HG02943 (cell line): Measurements from ENCODE around the gene HGS.
"Not testable (repeated sequence)": the region's sequence is repeated elsewhere in the genome, so short reads cannot be mapped to it uniquely, and the experiment has no call there.

Experiments used
- ATAC-seq: cut with Tn5 transposase; IDR thresholded peaks from one replicate; pipeline ENCODE4 v1.9.1; 2021; ENCODE audit warnings: mild to moderate bottlenecking, low read depth, moderate library complexity; ENCODE audit not compliant: unreplicated experiment

HGS gene

DNA sequence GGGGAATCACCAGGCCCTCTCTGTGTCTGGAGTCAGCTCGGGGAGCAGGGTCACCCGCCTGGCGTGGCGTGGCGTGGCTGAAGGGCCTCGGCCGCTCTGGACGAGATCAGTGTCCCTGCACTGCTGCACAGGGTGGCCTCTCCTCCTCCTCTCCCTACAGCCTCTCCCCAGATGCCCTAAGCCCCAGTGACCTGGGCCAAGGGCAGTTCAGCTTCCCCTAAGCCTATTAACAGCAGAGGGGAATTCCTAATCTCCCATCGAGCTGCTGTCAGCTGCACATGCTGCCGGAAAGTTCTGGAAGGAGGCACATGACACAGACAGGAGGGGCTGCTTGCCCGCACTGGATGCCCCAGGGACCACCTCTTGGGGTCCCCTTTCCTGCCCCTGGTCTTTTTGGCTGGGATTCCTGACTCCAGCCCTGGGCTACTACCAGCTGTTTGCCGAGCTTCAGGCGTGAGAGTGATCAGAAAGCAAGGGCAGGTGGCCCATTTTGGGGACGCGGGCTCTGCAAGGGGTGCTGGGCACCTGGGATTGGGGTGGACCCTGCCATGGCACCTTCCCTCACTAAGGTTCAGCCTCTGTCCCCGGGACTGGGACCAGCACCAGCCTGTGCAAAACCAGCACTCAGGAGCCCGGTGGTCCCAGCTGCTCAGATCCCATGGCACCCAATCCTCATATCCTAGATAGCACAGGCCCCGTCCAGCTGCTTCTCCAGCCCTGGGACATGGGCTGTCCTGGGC, 28.3 kb upstream of the HGS start:
- ATAC-seq, result no peak

DNA sequence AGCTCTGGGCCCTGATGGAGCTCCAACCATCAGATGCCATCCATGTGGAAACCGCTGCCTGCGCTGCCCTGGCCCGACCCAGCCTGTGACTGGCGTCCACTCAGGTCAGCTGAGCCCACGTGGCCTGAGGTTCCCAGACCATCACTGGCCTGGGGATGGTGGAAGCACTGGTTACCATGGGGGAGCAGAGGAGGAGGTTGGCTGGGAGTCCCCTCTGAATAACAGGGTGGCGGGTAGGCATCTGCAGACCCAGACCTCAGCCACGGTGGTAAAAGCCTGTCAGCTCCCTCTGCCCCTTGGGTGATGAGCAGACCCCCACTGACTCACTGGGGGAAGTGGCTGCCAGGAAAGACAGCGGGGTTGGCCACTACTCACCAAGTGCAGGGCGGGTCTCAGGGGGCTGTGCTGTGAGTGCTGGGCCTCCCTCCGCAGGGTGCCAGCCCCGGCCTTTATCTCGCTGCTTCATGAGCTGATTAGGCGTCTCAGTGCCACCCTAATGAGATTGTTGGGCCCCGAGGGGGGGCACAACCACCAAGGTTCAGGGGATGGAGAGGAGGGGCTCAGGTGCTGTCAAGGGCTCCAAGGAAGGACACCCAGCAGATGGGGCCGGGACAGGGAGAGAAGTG, 27.6 kb upstream of the HGS start, which contains the start of gene PDE6G:
PDE6G (minus strand) TSS at position 425 of the 626 bp plus-strand sequence. CDS start 3,237 bp downstream, outside the sequence.
- no peak for ATAC-seq

DNA sequence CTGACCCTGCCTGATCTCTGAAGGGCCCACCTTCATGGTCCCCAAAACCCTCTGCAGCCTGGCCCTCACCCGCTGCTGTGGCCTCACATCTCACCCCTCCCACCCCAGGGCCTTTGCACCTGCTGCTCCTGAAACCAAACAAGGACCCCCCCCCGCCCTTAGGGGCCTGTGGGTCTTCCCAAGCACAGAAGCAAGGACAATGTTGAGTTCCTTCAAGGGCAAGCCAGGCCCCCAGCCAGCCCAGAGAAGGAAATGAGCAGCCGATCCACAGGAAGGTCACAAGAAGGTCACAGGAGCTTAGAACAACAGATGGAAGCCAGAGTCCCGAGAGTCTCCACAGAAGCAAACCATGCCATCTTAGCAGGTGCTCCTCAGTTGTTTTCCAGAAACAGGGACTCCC, 27.0 kb upstream of the HGS start:
- no peak for ATAC-seq

DNA sequence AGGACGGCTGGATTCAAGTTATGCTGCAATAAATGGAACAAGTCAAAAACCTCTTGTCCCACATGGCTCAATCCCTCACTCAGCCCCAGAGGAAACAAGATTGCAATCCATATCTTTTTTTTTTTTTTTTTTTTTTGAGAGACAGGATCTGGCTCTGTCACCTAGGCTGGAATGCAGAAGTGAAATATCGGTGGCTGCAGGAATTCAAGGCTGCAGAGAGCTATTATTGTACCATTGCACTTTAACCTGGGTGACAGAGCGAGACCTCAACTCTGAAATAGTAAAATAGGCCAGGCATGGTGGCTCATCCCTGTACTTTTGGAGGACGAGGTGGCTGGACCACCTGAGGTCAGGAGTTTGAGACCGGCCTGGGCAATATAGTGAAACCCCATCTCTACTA, 24.8 kb upstream of the HGS start:
- no peak for ATAC-seq

DNA sequence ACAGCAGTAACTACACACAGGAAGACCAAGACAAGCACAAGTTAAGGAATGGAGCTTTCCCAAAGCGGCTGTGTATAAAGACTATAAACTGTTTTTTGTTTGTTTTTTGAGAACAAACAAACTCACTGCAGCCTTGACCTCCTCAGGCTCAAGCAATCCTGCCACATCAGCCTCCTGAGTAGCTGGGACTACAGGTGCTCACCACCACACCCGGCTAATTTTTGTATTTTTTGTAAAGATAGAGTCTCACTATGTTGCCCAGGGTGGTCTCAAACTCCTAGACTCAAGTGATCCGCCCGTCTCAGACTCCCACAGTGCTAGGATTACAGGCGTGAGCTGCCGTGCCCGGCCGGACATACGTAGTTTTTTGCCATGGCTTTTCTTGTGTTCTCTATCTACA, 23.4 kb upstream of the HGS start:
- no peak for ATAC-seq

DNA sequence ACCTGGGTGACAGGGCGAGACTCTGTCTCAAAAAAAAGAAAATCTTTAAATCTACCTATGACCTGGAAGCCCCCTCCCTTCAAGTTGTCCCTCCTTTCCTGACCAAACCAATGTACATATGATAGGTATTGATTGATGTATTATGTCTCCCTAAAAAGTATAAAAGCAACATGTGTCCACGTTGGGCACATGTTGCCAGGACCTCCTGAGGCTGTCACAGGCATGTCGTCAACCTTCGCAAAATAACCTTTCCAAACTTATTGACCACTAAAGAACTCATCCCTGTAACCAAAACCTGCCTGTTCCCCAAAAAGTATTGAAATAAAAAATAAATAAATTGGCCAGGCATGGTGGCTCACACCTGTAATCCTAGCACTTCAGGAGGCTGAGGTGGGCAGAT, 21.8 kb upstream of the HGS start:
- ATAC-seq, result no peak

DNA sequence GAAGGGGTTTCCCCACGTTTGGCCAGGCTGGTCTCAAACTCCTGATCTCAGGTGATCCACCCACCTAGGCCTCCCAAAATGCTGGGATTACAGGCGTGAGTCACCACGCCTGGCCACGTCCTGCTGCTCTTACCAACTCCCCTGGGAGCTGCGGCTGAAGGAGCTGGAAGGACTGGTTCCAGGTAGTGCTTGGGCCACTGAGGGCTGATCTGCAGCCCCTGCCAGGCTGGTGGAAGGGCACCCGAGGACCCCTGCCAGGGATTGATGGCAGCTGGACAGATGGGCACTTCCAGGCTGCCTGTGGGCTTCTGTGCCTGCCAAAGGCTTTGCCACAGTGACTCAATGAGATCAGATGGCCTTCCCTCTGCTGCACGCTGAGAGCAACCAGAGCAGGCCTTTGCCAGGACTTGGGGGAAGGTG, 19.8 kb upstream of the HGS start:
- ATAC-seq, result no peak

DNA sequence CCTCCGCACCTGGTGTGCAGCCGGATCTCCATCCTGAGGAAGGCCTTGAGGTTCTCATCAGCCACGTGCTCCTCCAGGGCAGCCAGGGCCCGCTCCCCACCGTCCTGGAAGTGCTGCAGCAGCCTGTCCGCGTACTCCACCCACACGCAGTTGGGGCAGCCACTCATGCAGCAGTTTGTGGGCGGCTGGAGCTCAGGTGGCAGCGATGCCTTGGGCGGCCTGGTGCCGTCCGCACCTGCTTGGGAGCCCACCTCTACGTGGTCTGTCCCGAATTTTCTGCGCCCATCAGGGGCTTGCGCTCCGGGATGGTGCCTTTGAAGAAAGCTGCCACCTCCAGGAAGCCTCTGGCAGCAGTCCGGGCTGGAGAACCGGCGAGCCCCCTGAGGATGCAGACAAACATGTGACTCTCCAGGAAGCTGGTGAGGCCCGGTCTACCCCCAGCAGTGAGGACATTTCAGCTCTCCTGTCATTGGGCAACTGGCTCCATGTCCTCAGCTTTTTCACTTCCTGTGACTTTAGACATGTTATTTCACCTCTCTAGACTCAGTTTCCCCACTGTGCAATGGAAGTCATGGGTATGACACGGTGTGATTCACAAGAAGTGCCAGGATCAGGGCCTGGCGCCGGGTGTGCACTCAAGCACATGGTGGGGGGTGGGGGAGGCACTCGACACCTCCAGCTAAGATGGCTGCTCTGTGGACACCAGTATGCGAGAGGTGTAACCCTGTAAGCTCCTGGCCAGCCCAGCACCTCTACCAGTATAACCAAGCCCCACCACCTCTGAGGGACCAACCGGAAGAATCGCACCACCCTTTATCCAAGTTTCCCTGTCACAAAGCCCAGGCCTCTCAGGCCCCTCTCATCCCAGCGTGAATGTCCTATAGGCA, 18.4 kb upstream of the HGS start:
- no peak for ATAC-seq

DNA sequence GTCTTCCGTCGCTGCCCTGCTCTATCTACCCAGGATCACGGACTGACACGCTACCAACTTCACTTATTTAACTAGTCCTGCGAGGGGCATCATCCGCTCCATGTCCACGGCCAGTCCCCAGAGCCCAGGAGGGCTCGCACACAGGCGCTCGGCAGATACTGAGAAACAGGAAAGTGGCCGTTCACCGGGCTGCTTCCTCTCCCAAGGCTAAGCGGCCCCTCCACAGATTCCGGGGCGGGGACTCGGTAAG, 17.8 kb upstream of the HGS start:
- no peak for ATAC-seq

DNA sequence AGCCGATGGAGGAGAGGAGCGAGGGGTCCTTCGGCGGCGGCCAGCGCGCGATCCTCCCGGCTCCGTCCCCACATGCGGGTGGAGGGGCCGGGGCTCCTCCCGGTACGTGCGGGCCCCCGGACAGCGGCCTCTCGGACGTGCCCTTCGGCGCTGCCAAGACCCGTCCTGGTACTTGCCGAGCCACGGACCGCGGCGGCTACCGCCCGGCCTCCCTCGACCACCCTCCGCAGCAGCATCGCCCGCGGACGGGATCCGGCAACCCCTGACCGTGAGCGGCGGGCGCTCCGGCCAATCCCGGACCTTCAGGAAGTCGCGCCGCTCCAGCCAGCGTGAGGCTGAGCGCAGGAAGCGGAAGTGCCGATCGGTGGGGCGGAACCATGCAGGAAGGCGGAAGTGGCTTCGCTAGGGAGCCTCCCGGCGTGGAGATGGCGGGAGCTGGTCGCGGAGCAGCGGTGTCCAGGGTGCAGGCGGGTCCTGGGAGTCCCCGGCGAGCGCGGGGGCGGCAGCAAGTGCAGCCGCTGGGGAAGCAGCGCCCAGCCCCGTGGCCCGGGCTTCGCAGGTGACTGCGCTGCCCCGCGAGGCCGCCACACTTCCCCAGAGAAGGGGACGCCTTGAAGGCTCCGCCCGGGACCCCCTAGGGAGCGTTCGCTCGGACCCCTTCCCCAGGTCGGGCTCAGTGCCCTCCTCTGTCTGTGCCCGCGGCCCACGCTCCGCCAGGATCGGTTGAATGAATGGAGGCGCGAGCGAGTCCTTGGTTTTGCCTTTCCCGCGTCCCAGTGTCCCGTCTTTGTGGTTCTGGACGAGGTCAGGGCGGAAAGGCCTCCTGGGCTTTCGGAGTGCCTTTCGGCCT, 17.2 kb upstream of the HGS start, which contains the start of the genes CCDC137 and OXLD1:
CCDC137 (plus strand) TSS at position 396 of the 850 bp plus-strand sequence; CDS start at position 426, 30 bp downstream.
OXLD1 (minus strand) TSS at position 264 of the 850 bp plus-strand sequence; CDS start at position 236, 28 bp downstream.
- ATAC-seq, result peak; percentile 88

DNA sequence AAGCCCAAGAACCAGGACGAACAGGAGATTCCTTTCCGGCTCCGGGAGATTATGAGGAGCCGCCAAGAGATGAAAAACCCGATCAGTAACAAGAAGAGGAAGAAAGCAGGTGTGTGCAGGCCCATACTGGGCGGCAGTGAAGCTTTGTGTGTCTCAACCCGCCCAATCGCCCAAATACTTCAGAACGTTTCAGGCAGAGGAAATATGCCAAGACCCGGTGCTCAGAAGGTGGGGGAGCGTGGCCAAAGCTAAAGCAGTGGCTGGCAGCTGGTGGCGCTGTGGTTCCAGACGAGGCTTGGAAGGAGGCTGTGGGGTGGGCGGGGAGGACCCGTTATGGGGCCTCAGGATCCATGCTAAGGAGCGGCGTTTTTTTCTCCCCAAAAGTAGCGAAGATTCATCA, 16.1 kb upstream of the HGS start:
- ATAC-seq, result no peak

DNA sequence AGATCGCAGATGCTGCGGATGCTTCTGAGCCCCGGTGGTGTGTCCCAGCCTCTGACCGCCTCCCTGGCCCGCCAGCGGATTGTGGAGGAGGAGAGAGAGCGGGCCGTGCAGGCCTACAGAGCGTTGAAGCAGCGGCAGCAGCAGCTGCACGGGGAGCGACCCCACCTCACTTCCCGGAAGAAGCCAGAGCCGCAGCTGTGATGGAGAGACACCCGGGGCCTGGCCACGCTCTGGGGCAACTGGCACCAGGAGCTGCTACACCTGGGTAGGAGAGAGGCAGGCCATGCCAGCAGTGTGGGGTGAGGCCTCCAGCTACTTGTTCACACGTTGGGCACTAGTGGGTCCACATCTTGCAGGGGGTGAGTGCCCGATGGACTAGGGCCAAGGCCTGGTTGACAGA, 11.3 kb upstream of the HGS start:
- no peak for ATAC-seq

DNA sequence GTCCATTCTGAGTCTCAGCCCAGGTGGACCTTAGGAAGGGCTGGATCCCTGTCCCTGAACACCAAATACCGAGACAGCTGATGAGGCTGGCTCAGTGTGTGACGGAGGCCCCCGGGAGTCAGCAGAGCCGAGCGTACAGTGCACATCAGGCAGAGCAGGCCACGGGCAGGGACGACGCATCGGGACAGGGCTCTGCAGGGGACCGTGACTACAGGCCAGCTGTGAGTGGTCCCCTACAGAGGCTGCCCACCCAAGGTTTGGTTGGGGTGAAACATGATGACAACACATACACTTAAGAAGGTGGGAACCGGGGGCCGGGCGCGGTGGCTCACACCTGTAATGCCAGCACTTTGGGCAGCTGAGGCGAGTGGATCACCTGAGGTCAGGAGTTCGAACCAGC, 10.9 kb upstream of the HGS start:
- ATAC-seq, result no peak

DNA sequence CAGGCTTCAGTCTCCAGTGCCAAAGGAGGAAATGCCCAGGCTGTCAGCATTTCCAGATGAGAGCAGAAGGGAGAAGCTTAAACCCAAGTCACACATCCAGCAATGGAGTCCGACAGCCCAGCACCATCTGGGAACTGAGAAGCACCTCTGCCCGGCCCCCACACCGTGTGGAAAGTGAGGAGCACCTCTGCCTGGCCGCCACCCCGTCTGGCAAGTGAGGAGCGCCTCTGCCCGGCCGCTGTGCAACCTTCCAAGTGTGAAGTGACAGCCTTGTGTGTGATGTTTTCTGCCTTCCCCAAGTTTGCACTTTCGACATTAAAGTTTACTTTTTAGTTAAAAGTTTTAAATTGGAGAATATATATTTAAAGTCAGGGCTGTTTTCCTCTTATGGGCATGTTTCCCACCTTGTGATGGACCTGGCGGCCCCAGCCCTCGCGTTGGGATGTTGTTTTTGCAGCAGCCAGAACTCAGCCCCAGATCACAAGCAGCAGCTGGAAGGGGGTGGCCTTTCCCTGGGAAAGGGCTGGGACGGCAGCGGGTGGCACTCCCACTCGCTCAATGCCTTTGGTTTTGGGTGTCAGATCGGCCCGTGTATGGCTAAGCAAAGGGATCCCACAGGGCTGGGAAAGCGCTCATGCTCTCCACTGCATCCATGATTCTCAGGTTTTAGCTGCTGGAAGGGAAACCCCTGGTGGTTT, 10.1 kb upstream of the HGS start:
- ATAC-seq, result no peak

DNA sequence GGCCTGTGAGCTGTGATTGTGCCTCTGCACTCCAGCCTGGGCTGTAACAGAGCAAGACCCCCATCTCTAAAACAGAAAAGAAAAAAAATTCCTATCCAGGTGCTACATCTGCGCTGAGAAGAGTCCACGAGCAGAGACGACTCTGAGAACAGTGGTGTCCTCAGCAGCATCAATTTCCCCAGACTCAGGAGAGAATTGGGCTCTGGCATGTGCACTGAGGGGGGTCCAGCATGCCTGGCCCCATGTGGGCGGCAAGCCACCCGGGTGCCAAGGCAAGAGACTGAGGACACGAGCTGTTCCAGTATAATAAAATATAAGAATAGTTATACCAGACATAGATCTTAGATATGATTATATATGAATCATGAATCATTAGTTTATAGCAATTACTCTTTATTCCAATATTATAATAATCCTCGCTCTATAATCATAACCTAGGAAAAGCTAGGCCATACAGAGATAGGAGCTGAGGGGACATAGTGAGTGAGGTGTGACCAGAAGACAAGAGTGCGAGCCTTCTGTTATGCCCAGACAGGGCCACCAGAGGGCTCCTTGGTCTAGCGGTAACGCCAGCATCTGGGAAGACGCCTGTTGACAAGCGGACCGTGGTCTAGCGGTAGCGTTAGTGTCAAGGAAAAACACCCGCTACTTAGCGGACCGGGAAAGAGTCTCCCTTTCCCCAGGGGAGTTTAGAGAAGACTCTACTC, 8.1 kb upstream of the HGS start:
- ATAC-seq, result not testable (repeated sequence)

DNA sequence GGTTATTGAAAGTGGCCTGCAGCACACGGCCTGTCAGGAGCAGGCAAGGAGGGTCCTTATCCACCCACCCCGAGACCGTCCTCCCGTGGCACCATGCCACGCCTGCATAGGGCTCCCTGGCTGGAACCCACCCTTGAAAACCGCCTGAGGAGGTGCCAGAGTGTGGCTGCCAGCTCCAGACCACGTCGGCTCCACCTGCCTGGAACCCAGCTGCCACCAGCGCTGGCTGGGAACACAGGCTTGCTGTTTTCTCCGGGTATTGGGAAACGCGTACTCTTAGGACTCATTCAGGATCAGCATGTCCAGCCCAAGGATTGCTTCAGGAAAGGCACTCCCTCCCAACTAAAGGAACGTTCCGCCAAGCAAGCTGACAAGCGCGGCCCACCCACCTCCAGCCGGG, 6.9 kb upstream of the HGS start:
- no peak for ATAC-seq

DNA sequence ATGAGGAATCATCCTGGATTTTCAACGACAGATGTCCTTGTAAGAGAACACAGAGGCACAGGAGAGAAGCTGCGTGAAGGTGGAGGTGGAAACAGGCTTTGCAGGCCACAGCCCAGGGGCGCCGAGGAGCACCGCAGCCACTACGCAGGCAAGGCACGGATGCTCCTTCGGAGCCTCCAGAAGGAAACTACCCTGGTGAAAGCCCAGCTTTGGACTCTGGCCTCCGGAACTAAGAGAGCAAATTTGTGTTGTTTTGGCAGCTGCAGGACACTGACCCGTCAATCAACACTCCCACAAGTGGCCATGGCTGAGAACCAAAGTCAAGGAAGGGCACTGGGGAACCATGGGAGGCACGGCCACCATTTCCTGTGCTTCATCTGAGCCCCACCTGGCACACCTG, 3.7 kb upstream of the HGS start:
- no peak for ATAC-seq

DNA sequence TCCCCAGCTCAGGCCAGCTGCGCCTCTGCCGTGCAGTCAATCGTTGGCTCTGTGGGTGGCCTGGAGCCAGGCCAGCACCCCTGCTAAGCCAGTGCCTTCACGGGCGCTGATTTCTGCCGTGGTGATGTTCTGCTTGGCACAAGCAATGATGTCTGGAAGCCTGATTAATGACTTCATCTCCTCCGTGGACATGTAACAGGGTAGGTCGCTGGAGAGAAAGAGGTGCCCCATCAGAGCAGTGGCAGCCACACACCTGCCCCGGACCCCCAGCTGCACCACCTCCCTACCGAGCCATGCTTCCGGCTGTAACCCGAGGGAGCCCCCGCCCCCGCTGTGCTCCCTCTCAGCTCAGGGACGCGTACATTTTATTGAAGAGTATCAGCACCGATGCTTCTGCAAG, 2.1 kb upstream of the HGS start:
- ATAC-seq, result no peak

DNA sequence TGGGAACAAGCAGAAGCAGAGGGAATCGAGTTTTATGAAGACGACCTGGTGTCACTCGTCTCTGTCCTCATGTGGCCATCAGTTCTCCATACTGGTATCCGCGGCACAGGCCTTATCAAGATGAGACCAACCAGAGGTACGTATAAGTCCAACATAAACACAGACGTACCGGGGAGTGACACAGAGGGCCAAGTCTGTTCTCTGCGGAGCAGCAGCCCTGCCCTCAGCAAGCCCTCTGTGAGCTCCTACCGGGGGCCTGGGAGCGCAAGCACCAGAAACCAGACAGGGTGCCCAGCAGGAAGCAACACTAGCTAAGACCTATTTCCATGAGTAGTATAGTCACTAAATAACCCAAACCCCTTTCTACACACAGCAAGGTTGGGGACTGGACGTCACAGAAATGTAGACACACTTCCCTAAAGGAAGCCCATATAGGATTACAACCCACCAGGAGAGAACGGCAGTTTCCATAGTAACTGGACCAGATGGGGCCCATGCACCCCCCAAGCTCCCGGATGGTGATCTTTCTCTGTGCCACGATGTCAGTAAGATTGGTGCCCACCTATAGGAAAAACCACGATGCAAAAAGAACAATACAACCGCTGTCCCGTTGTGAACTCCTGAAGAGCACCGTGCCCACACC, 1.1 kb upstream of the HGS start:
- no peak for ATAC-seq
